ENCODE measurements around the gene SCN5A.

The SCN5A gene

GRCh38 chr3:38622336-38622735 lies 27.2 kb downstream of the SCN5A start:
- DNase-seq (ENCODE audit: low read depth), result no peak

- no peak for DNase-seq (ENCODE audit: low read depth)
Observed at GRCh38 chr3:38620236-38620635, 29.3 kb downstream of the SCN5A start.

GRCh38 chr3:38618343-38618742 lies 31.1 kb downstream of the SCN5A start:
- DNase-seq (ENCODE audit: low read depth), result no peak

GRCh38 chr3:38617586-38617985 lies 31.9 kb downstream of the SCN5A start:
- no peak for DNase-seq (ENCODE audit: low read depth)

GRCh38 chr3:38617137-38617536 lies 32.4 kb downstream of the SCN5A start:
- no peak for DNase-seq (ENCODE audit: low read depth)

- no peak for DNase-seq (ENCODE audit: low read depth)
Observed at GRCh38 chr3:38616658-38617057, 32.8 kb downstream of the SCN5A start.

GRCh38 chr3:38616111-38616510 lies 33.4 kb downstream of the SCN5A start:
- DNase-seq (ENCODE audit: low read depth), result no peak

GRCh38 chr3:38614651-38615352 lies 34.7 kb downstream of the SCN5A start:
- DNase-seq (ENCODE audit: low read depth), result no peak

GRCh38 chr3:38614091-38614490 lies 35.4 kb downstream of the SCN5A start:
- no peak for DNase-seq (ENCODE audit: low read depth)

GRCh38 chr3:38613426-38613825 lies 36.1 kb downstream of the SCN5A start:
- no peak for DNase-seq (ENCODE audit: low read depth)

- no peak for DNase-seq (ENCODE audit: low read depth)
Observed at GRCh38 chr3:38611866-38612265, 37.6 kb downstream of the SCN5A start.

- no peak for DNase-seq (ENCODE audit: low read depth)
Observed at GRCh38 chr3:38610934-38611333, 38.6 kb downstream of the SCN5A start.

- DNase-seq (ENCODE audit: low read depth), result no peak
Observed at GRCh38 chr3:38610436-38610835, 39.1 kb downstream of the SCN5A start.

- DNase-seq (ENCODE audit: low read depth), result no peak
Observed at GRCh38 chr3:38609386-38610111, 39.9 kb downstream of the SCN5A start.

GRCh38 chr3:38608961-38609360 lies 40.5 kb downstream of the SCN5A start:
- DNase-seq (ENCODE audit: low read depth), result no peak

- DNase-seq (ENCODE audit: low read depth), result no peak
Observed at GRCh38 chr3:38608086-38608775, 41.3 kb downstream of the SCN5A start.

GRCh38 chr3:38606561-38606960 lies 42.9 kb downstream of the SCN5A start:
- DNase-seq (ENCODE audit: low read depth), result no peak

- DNase-seq (ENCODE audit: low read depth), result no peak
Observed at GRCh38 chr3:38605981-38606380, 43.5 kb downstream of the SCN5A start.

GRCh38 chr3:38604246-38604645 lies 45.2 kb downstream of the SCN5A start:
- DNase-seq (ENCODE audit: low read depth), result no peak

- DNase-seq (ENCODE audit: low read depth), result no peak
Observed at GRCh38 chr3:38603731-38604131, 45.8 kb downstream of the SCN5A start.

GRCh38 chr3:38602576-38603250 lies 46.8 kb downstream of the SCN5A start:
- DNase-seq (ENCODE audit: low read depth), result no peak

GRCh38 chr3:38601956-38602550 lies 47.4 kb downstream of the SCN5A start:
- DNase-seq (ENCODE audit: low read depth), result no peak

All from activated gamma-delta T cell treated with anti-CD3 and anti-CD28 coated beads, Interleukin-2, amount 50 U/mL, for 16 hours (primary cell).